ENCODE data around the gene CELA3A.
A peak's percentile ranks its signal among the peaks of the same experiment; 100 is the strongest.
"Not testable (repeated sequence)": the region's sequence is repeated elsewhere in the genome, so short reads cannot be mapped to it uniquely, and the experiment has no call there.

Gene CELA3A, protein sequence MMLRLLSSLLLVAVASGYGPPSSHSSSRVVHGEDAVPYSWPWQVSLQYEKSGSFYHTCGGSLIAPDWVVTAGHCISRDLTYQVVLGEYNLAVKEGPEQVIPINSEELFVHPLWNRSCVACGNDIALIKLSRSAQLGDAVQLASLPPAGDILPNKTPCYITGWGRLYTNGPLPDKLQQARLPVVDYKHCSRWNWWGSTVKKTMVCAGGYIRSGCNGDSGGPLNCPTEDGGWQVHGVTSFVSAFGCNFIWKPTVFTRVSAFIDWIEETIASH

GRCh38 chr1:22001409-22001808, at the start of gene CELA3A:
CELA3A (plus strand) TSS chr1:22001657; CDS start chr1:22001675, 18 bp downstream.
- DNase-seq (ENCODE audit: low read depth): no peak

DNA sequence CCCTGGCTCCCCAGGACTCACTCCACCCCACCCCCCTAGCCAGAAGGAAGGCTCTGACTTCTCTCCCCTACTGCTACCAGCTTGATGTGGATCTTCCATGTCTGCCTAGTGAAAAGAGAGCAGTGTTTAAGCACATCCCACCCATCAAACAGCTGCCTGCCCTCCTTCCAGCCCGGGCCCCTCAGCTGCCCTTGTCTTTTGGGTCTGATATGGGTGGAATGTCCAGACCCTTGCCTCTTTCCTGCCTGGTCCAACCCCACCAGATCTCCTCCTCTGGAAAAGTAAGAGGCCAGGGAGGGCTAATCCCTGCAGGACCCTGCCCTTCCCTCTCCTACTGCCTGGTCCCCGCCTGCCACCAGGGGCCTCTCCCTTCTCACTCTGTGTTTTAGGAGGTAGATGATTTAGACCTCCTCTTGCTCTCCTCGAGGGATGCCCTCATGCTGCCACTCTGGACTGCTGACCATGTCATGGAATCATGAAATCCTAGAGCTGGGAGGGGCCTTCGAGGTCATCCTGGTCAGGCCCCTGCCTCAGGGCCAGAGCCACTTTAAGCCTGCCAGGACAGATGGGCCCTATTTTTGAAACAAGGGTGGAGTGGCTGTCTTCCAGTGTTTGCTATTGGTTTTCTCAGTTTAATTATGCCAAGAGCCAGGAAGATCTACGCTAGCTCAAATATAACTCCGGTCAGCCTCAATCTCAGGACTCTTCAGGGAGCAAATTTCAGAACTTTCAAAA, 48.5 kb upstream of the CELA3A start:
- DNase-seq (ENCODE audit: low read depth): no peak

DNA sequence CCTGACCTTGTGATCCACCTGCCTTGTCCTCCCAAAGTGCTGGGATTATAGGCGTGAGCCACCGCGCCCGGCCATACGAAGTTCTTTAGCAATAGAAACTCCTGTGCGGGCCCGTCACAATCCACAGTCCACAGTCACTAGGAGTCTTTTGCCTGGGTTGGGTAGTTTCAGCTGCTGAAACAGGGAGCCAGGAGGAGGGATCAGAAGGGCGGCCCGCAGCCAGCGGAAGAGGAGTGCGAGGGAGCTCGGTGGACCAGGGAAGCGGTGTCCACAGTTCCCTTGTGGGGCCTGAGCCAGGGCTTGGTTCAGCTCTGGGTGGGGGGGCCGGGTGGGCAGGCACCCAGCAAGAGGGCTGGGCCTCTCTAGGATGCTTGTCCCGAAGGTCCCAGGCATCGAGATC, 46.4 kb upstream of the CELA3A start:
- no peak for DNase-seq (ENCODE audit: low read depth)

DNA sequence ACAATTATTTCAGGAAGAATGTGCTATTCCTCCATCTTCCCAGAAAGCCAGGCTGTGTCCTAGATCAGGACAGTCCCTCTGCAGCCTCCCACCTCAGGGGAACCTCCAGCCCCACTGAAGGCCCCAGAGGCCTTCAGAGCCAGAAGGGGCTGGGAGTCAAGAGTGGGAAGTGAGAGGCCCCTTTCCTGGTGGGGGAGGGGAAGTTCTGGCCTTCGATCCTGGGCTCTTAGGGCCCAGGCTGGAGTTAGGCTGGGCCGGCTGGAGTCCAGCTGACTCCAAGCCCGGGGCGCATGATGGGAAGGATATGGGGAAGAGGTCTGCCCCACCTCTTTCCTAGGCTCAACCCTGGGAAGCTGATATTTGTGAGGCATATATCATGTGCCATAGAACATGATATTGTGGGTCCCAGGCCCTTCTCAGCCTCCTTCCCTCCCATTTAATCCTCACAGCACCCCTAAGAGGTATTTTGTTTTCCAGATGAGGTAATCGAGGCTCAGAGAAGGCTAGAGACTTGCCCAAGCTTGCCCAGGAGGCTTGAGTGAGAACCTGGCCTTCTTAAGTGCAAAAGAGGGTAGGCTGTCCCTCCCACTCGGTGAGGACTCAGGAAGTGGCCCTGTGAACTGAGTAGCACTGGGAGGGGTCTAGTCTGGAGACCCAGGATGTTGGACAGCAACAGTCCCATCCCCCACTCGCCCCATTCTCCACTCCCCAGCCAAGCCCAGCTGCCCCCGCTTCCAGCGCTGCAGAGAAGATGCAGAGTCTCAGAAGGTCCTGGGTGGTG, 45.8 kb upstream of the CELA3A start:
- no peak for DNase-seq (ENCODE audit: low read depth)

- no peak for DNase-seq (ENCODE audit: low read depth)
Measured at GRCh38 chr1:21956720-21957552, 44.5 kb upstream of the CELA3A start.

DNA sequence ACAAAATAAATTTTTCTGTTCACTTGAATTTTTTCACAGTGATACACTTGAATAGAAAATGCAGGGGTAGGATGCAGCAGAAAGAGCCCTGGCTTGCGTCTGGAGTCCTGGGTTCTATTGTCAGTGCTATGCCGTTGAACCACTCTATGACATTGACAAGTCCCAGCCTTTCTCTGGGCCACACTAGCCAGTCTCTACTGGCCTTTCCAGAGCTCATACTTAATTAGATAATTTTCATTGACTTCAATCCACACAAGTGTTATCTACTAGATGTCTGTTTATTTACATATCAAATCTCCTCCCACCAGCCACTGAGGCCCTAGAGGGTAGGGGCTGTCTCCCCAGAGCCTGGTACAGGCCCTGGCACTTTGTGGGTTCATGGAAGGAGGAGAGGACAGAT, 40.1 kb upstream of the CELA3A start:
- no peak for DNase-seq (ENCODE audit: low read depth)

GRCh38 chr1:21961799-21962198, 39.7 kb upstream of the CELA3A start:
- no peak for DNase-seq (ENCODE audit: low read depth)

- peak; percentile 62 for DNase-seq (ENCODE audit: low read depth)
Measured at GRCh38 chr1:21963477-21964217, 37.8 kb upstream of the CELA3A start.

GRCh38 chr1:21966247-21967000, 35.0 kb upstream of the CELA3A start:
- DNase-seq (ENCODE audit: low read depth): no peak

DNA sequence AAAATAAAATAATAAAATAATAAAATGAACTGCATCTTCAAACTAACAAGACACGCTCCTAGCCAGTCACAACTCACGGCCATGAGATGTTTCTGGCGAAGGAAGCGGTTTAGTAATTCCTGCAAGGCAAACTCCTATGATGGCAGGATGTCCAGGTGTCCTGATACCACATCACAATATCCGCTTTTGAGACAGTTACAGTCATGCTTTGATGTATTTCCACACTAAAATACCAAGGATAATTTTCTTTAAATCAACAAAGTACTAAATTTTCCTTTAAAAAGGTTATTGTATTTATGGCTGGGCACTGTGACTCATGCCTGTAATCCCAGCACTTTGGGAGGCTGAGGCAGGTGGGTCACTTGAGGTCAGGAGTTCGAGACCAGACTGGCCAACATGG, 34.2 kb upstream of the CELA3A start:
- DNase-seq (ENCODE audit: low read depth): not testable (repeated sequence)

- not testable (repeated sequence) for DNase-seq (ENCODE audit: low read depth)
Measured at GRCh38 chr1:21969066-21969465, 32.4 kb upstream of the CELA3A start.

- DNase-seq (ENCODE audit: low read depth): not testable (repeated sequence)
Measured at GRCh38 chr1:21970523-21970922, 30.9 kb upstream of the CELA3A start.

DNA sequence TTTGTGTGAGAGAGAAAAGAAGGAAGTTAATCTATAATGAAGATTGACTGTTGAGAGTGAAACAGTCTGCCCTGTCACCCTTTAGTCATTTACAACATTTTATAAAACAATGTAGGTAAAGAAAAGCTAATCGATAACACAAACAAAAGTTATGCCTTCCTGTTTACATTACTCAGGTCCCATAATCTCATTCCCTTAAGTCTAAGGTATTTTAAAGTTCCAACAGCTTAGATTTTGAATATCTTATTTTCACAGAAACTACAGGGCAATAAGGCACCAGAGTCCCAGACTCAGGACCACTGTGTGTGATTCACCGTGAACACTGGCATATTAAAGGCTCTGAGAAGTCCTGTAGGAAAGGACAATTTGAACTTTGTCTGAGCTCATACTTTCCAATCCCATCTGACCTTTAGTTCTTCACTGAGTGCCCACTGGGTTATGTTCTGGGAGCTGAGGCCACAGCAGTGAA, 28.4 kb upstream of the CELA3A start:
- DNase-seq (ENCODE audit: low read depth): not testable (repeated sequence)

DNA sequence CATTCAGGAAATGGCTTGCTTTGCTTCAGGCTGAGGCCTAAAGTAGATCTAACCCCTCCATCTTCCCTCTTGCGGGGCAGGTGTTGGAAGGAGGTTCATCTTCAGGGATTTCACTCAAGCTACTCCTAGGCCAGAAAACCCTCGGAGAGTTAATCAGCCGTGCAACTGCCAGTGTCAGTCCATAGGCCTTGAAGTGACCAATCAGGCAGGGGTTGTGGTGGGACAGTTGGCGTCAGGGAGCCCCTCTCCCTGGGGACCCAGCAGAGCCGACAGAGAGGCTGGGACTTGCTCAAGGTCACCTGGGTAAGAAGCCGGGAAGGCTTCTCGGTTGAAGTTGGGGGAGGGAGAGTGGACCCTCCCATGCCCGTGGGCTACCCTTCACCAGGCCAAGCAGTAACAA, 27.5 kb upstream of the CELA3A start:
- not testable (repeated sequence) for DNase-seq (ENCODE audit: low read depth)

DNA sequence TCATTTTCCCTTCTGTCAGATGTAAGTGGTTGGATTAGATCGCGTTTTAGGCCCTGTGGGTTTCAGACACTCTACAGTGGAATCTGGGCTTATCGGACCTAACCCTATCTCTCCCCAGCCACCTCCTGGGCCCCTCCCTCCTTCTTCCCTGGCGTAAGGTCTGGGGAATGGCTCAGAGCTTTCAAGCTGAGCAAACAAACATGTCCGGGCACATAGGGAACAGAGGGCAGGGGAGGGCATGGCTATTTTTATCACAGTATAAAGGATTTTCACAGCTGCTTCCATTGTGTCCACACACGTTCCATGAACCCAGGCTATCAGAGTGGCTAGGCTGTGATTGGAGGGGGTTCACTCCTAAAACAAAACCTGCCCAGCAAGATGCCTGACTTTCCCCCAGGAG, 26.8 kb upstream of the CELA3A start:
- DNase-seq (ENCODE audit: low read depth): not testable (repeated sequence)

GRCh38 chr1:21975296-21975695, 26.2 kb upstream of the CELA3A start:
- DNase-seq (ENCODE audit: low read depth): not testable (repeated sequence)

GRCh38 chr1:21976703-21977239, 24.7 kb upstream of the CELA3A start, which contains the start of gene CELA3B:
CELA3B (plus strand) TSS chr1:21977022; CDS start chr1:21977040, 18 bp downstream.
- DNase-seq (ENCODE audit: low read depth): not testable (repeated sequence)

GRCh38 chr1:21978209-21978608, 23.2 kb upstream of the CELA3A start:
- DNase-seq (ENCODE audit: low read depth): not testable (repeated sequence)

- DNase-seq (ENCODE audit: low read depth): not testable (repeated sequence)
Measured at GRCh38 chr1:21980515-21981220, 20.8 kb upstream of the CELA3A start.
